SK-N-SH (cell line): Measurements from ENCODE around the gene RAPGEF6.

ENCODE experiments used
- CTCF ChIP-seq: fragments of 200-600 bp; sonication (generic); IDR thresholded peaks from 2 replicates; pipeline ENCODE4 v1.6.1; 2017; ENCODE audit warnings: antibody characterized with exemption, mild to moderate bottlenecking, moderate library complexity
- EP300 ChIP-seq, 2 experiments: IDR thresholded peaks; 2 replicates each; pipeline versions ENCODE4 v1.4.0 to v1.6.1; 2012; ENCODE audit warnings: borderline replicate concordance in 1 of 2, low read depth in 1 of 2, low read length in 1 of 2
- EZH2phosphoT487 ChIP-seq: fragments of 200-600 bp; sonication (generic); IDR thresholded peaks from 2 replicates; pipeline ENCODE4 v1.6.1; 2017; ENCODE audit warnings: low read depth, mixed run types, mild to moderate bottlenecking, antibody characterized with exemption, moderate library complexity, borderline replicate concordance
- FOSL2 ChIP-seq: IDR thresholded peaks from 2 replicates; pipeline ENCODE4 v1.4.0; 2012; ENCODE audit warnings: low read depth, mild to moderate bottlenecking, moderate library complexity, borderline replicate concordance
- GABPA ChIP-seq: IDR thresholded peaks from 2 replicates; pipeline ENCODE4 v1.4.0; 2012; ENCODE audit warnings: low read depth, mild to moderate bottlenecking
- JUND ChIP-seq: IDR thresholded peaks from 2 replicates; pipeline ENCODE4 v1.4.0; 2012
- MEF2A ChIP-seq: IDR thresholded peaks from 2 replicates; pipeline ENCODE4 v1.4.0; 2012; ENCODE audit warnings: low read depth, borderline replicate concordance
- RXRA ChIP-seq: IDR thresholded peaks from 2 replicates; pipeline ENCODE4 v1.4.0; 2012; ENCODE audit warnings: low read depth, mild to moderate bottlenecking, borderline replicate concordance

- TF ChIP-seq CTCF (no peak), GABPA (no peak), EP300 (IDR thresholded peaks at IDR 0.05; ENCODE audit: borderline replicate concordance in 1 of 2, low read depth in 1 of 2, low read length in 1 of 2) (no peak), FOSL2 (no peak), EZH2phosphoT487 (no peak), MEF2A (no peak), RXRA (no peak), JUND (no peak)
These were observed 899 bp upstream of the RAPGEF6 start for GRCh38 chr5:131635684-131636572.
